ENCODE results near the gene PITX1.
"Not testable (repeated sequence)": the region's sequence is repeated elsewhere in the genome, so short reads cannot be mapped to it uniquely, and the experiment has no call there.

DNA sequence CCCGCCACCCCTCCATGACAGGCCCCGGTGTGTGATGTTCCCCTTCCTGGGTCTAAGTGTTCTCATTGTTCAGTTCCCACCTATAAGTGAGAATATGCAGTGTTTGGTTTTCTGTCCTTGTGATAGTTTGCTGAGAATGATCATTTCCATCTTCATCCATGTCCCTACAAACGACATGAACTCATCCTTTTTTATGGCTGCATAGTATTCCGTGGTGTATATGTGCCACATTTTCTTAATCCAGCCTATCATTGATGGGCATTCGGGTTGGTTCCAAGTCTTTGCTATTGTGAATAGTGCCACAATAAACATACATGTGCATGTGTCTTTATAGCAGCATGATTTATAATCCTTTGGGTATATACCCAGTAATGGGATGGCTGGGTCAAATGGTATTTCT is 36.0 kb downstream of the PITX1 start:
- TF ChIP-seq, protein P1, sequence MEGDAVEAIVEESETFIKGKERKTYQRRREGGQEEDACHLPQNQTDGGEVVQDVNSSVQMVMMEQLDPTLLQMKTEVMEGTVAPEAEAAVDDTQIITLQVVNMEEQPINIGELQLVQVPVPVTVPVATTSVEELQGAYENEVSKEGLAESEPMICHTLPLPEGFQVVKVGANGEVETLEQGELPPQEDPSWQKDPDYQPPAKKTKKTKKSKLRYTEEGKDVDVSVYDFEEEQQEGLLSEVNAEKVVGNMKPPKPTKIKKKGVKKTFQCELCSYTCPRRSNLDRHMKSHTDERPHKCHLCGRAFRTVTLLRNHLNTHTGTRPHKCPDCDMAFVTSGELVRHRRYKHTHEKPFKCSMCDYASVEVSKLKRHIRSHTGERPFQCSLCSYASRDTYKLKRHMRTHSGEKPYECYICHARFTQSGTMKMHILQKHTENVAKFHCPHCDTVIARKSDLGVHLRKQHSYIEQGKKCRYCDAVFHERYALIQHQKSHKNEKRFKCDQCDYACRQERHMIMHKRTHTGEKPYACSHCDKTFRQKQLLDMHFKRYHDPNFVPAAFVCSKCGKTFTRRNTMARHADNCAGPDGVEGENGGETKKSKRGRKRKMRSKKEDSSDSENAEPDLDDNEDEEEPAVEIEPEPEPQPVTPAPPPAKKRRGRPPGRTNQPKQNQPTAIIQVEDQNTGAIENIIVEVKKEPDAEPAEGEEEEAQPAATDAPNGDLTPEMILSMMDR (IDR thresholded peaks at IDR 0.05 in 2 of 3, conservative IDR thresholded peaks at IDR 0.05 in 1 of 3; ENCODE audit: borderline replicate concordance in 1 of 3, insufficient read depth in 1 of 3, low read depth in 2 of 3, low read length in 2 of 3) = not testable (repeated sequence)
- TF ChIP-seq FOSL1 (IDR thresholded peaks at IDR 0.05; ENCODE audit: low read depth); EZH2 (IDR thresholded peaks at IDR 0.05); ZFX (IDR thresholded peaks at IDR 0.05); CEBPB (IDR thresholded peaks at IDR 0.05; ENCODE audit: low read depth); ZNF274 (IDR thresholded peaks at IDR 0.05; ENCODE audit: low read depth, low read length); SP1 (IDR thresholded peaks at IDR 0.05; ENCODE audit: low read depth); TCF7L2 (IDR thresholded peaks at IDR 0.05; ENCODE audit: borderline replicate concordance, extremely low read depth, insufficient read depth, insufficient read length); POLR2AphosphoS5 (IDR thresholded peaks at IDR 0.05; ENCODE audit: low read depth, low read length): not testable (repeated sequence)
- TF ChIP-seq, protein P2, sequence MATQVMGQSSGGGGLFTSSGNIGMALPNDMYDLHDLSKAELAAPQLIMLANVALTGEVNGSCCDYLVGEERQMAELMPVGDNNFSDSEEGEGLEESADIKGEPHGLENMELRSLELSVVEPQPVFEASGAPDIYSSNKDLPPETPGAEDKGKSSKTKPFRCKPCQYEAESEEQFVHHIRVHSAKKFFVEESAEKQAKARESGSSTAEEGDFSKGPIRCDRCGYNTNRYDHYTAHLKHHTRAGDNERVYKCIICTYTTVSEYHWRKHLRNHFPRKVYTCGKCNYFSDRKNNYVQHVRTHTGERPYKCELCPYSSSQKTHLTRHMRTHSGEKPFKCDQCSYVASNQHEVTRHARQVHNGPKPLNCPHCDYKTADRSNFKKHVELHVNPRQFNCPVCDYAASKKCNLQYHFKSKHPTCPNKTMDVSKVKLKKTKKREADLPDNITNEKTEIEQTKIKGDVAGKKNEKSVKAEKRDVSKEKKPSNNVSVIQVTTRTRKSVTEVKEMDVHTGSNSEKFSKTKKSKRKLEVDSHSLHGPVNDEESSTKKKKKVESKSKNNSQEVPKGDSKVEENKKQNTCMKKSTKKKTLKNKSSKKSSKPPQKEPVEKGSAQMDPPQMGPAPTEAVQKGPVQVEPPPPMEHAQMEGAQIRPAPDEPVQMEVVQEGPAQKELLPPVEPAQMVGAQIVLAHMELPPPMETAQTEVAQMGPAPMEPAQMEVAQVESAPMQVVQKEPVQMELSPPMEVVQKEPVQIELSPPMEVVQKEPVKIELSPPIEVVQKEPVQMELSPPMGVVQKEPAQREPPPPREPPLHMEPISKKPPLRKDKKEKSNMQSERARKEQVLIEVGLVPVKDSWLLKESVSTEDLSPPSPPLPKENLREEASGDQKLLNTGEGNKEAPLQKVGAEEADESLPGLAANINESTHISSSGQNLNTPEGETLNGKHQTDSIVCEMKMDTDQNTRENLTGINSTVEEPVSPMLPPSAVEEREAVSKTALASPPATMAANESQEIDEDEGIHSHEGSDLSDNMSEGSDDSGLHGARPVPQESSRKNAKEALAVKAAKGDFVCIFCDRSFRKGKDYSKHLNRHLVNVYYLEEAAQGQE (IDR thresholded peaks at IDR 0.05; ENCODE audit: low read depth) = not testable (repeated sequence)
- TF ChIP-seq, protein P3, sequence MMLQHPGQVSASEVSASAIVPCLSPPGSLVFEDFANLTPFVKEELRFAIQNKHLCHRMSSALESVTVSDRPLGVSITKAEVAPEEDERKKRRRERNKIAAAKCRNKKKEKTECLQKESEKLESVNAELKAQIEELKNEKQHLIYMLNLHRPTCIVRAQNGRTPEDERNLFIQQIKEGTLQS (IDR thresholded peaks at IDR 0.05) = not testable (repeated sequence)
